ENCODE measurements around the gene TBCEL.
"Not testable (repeated sequence)": the region's sequence is repeated elsewhere in the genome, so short reads cannot be mapped to it uniquely, and the experiment has no call there.

GRCh38 chr11:121115024-121115423 lies 91.1 kb downstream of the TBCEL start:
- TF ChIP-seq, protein P1, sequence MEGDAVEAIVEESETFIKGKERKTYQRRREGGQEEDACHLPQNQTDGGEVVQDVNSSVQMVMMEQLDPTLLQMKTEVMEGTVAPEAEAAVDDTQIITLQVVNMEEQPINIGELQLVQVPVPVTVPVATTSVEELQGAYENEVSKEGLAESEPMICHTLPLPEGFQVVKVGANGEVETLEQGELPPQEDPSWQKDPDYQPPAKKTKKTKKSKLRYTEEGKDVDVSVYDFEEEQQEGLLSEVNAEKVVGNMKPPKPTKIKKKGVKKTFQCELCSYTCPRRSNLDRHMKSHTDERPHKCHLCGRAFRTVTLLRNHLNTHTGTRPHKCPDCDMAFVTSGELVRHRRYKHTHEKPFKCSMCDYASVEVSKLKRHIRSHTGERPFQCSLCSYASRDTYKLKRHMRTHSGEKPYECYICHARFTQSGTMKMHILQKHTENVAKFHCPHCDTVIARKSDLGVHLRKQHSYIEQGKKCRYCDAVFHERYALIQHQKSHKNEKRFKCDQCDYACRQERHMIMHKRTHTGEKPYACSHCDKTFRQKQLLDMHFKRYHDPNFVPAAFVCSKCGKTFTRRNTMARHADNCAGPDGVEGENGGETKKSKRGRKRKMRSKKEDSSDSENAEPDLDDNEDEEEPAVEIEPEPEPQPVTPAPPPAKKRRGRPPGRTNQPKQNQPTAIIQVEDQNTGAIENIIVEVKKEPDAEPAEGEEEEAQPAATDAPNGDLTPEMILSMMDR (IDR thresholded peaks at IDR 0.05; ENCODE audit: low read depth, low read length): not testable (repeated sequence)
- TF ChIP-seq EZH2phosphoT487 (IDR thresholded peaks at IDR 0.05; ENCODE audit: low read depth): not testable (repeated sequence)

Measured in OCI-LY3 (cell line).